Measurements from ENCODE around the gene VSX2. TPM values are rescaled to one million over a fixed set of nuclear protein-coding genes. Genes with fewer than 3 reads are reported as not detected.
A peak's percentile ranks its signal among the peaks of the same experiment; 100 is the strongest.

The VSX2 gene
- total RNA-seq, 1 donor from 2014 or later, result not detected

DNA sequence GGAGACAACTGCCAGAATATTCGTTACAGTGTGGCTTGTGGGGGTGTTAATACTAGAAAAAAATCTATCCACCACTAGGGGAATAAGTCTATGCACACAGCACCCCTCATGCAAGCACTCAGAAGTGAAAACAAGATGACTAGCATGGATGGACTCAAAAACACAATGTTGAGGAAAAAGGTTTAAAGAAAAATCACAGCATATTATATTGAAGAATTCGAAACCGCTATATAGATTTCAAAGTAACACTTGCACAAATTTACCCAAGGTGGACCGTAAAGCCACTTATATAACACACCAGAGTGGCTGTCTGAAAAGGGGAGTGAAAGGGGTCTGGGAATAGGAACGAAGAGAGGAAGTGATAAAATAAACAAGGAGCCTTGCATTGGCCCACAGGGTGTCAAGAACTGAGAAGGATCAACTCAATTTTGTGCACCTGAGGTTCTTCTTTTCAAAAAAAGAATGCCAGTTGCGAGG lies 62.9 kb downstream of the VSX2 start:
- peak overlapping the region; percentile 85 for H2AFZ ChIP-seq (ENCODE audit: low read depth, low read length)
- TF ChIP-seq CTCF (IDR thresholded peaks at IDR 0.05; ENCODE audit: insufficient read depth, low read depth, low read length), result peak; percentile 65
- TF ChIP-seq EZH2 (IDR thresholded peaks at IDR 0.05; ENCODE audit: insufficient read depth, low read length), result no peak
- H3K27ac ChIP-seq (ENCODE audit: low read depth, low read length), result peak overlapping the region; percentile 46
- H3K9me3 Mint-ChIP-seq (ENCODE audit: unreplicated experiment), result no peaks in the 10 kb centered on the region
- H3K36me3 Mint-ChIP-seq (ENCODE audit: low read depth, unreplicated experiment), result peaks cover 3% of the 10 kb centered on the region
- peaks cover 15% of the 10 kb centered on the region for H3K4me1 Mint-ChIP-seq (ENCODE audit: low read depth, unreplicated experiment)
- peaks cover 17% of the 10 kb centered on the region for H3K4me1 ChIP-seq (ENCODE audit: insufficient read depth, low read length)
- peaks cover 31% of the 10 kb centered on the region for H3K79me2 ChIP-seq (ENCODE audit: insufficient read depth, low read length)
- H3K36me3 ChIP-seq (ENCODE audit: insufficient read depth, low read length), result peaks cover 7% of the 10 kb centered on the region
- FAIRE-seq (no peak), DNase-seq (ENCODE audit: low read depth) (peak; percentile 52)
- peak overlapping the region; percentile 48 for H3K27ac Mint-ChIP-seq (ENCODE audit: unreplicated experiment)
- H3K27me3 Mint-ChIP-seq (ENCODE audit: low read depth, unreplicated experiment), result no peaks in the 10 kb centered on the region
- H4K20me1 ChIP-seq (ENCODE audit: insufficient read depth, low read length), result peaks cover 22% of the 10 kb centered on the region
- H3K27me3 ChIP-seq (ENCODE audit: insufficient read depth, low read length), result no peaks in the 10 kb centered on the region
- peak overlapping the region; percentile 91 for H3K4me3 Mint-ChIP-seq (ENCODE audit: unreplicated experiment)
- H3K9ac ChIP-seq (ENCODE audit: low read length), result peak overlapping the region; percentile 79
- no peaks in the 10 kb centered on the region for H3K9me3 ChIP-seq (ENCODE audit: insufficient read depth, low read depth, low read length)
- peak overlapping the region; percentile 79 for H3K4me3 ChIP-seq (ENCODE audit: insufficient read depth, low read depth, low read length)
- peak overlapping the region; percentile 98 for H3K4me2 ChIP-seq (ENCODE audit: low read length)

DNA sequence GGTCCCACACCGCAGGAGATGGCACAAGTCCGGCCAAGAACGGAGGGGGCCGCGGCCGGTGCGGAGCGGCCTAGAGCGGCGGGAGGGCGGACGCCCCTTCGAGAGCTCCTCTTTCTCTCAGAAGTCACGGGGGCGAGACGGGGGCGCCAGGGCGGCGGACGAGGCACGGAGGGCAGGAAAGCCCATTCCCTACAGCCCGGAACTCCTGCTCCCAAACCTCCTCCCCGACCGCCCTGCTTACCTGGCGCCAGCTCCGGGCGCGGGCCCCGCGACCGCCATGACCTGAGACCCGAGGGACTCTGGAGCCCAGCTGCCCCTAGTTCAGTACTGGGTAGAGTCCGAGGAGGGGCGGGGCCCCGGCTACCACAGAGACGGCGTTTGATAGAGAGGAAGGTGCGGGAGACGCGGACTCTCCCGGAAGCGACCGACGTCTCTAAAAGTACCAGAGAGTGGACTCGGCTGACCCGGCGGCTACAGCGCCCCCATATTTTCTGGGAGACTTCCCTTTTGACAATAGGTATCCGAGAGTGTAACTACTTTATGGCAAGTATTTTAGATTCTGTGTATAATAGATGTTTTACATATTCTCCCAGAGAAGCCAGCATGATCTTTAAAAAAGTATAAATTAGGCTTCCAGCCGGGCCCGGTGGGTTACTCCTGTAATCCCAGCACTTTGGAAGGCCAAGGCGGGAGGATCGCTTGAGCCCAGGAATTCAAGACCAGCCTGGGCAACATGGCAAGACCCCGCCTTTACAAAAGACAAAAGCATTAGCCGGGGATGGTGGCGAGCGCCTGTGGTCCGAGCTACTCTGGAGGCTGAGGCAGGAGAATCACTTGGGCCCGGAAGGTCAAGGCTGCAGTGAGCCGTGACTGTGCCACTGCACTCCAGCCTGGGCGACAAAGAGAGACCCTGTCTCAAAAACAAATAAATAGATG lies 63.7 kb downstream of the VSX2 start, which contains the start of gene ABCD4:
Gene ABCD4, minus strand, starts transcription at position 301 of the 936 bp plus-strand sequence. Its CDS starts 22 bp downstream, at position 279.
- FAIRE-seq, result no peak
- H3K4me2 ChIP-seq (ENCODE audit: low read length), result peak within 1 kb of the TSS; percentile 98
- peaks cover 17% of the 10 kb centered on the region for H3K4me1 ChIP-seq (ENCODE audit: insufficient read depth, low read length)
- peaks cover 28% of the 10 kb centered on the region for H3K79me2 ChIP-seq (ENCODE audit: insufficient read depth, low read length)
- no peaks in the 10 kb centered on the region for H3K9me3 ChIP-seq (ENCODE audit: insufficient read depth, low read depth, low read length)
- no peaks in the 10 kb centered on the region for H3K27me3 Mint-ChIP-seq (ENCODE audit: low read depth, unreplicated experiment)
- H3K36me3 ChIP-seq (ENCODE audit: insufficient read depth, low read length), result peaks cover under 1% of the 10 kb centered on the region
- H3K27ac Mint-ChIP-seq (ENCODE audit: unreplicated experiment), result peak within 1 kb of the TSS; percentile 95
- no peaks in the 10 kb centered on the region for H3K9me3 Mint-ChIP-seq (ENCODE audit: unreplicated experiment)
- H3K9ac ChIP-seq (ENCODE audit: low read length), result peak within 1 kb of the TSS; percentile 79
- H3K4me1 Mint-ChIP-seq (ENCODE audit: low read depth, unreplicated experiment), result peaks cover 15% of the 10 kb centered on the region
- TF ChIP-seq EZH2 (IDR thresholded peaks at IDR 0.05; ENCODE audit: insufficient read depth, low read length) (no peak), CTCF (IDR thresholded peaks at IDR 0.05; ENCODE audit: insufficient read depth, low read depth, low read length) (peak; percentile 49)
- H4K20me1 ChIP-seq (ENCODE audit: insufficient read depth, low read length), result peaks cover 16% of the 10 kb centered on the region
- H3K4me3 Mint-ChIP-seq (ENCODE audit: unreplicated experiment), result peak within 1 kb of the TSS; percentile 91
- no peaks in the 10 kb centered on the region for H3K27me3 ChIP-seq (ENCODE audit: insufficient read depth, low read length)
- peak within 1 kb of the TSS; percentile 79 for H3K4me3 ChIP-seq (ENCODE audit: insufficient read depth, low read depth, low read length)
- H3K36me3 Mint-ChIP-seq (ENCODE audit: low read depth, unreplicated experiment), result no peaks in the 10 kb centered on the region
- H2AFZ ChIP-seq (ENCODE audit: low read depth, low read length), result peak within 1 kb of the TSS; percentile 85
- DNase-seq (ENCODE audit: low read depth), result peak; percentile 79
- peak within 1 kb of the TSS; percentile 46 for H3K27ac ChIP-seq (ENCODE audit: low read depth, low read length)
